SKM-1 (cell line): ENCODE data around the gene LRP1B.
"Not testable (repeated sequence)": the region's sequence is repeated elsewhere in the genome, so short reads cannot be mapped to it uniquely, and the experiment has no call there.

Experiments
- DNase-seq: peaks from one replicate; lab custom pipeline; 2025; ENCODE audit not compliant: unreplicated experiment; lab: John Stamatoyannopoulos, UW

LRP1B gene

DNA sequence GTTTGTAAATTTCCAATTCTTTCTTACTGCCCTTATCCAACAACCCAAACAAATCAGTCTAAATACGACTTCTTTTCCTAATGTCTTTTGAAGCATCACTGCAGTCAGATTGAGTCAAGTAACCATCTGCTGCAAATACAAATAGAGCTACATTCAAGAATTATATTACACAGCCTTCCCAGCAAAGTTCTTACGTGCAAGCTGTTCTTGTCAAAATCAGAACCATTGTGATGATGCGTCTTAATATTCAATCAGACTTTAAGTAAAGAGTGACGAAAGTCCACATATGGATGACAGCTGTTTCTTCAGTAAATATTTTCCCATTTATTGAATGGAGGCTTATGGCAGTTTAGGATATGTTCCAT is 943.8 kb downstream of the LRP1B start:
- DNase-seq, result no peak

DNA sequence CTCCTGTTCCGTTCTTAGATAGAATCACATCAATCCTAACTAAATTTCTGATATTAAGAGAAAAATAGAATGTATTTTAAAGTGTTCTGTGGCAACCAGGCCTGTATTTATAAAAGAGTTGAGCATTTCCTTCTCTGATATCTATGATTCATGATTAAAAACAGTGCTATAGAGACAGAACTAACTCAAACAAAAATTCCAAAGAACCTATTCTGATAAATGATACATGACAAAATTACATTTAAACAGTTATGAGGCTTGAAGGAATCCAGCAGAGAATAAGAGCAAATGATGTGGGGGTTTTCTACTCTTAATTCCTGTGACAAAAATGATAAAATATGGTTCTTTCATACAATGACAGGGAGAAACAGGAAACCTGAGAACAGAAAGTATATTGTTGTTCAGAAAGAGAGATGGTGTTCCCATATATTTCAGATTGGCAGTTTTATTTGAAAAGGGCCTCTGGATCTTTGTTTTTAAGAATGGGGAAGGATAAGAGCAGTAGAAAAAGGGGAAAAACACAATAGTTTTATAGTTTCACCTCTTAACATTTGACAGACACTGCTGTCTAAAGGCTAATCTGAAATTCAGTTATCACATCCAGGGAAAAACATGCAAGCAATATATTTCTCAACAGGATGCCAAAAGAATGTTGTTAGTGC is 944.3 kb downstream of the LRP1B start:
- DNase-seq, result no peak

DNA sequence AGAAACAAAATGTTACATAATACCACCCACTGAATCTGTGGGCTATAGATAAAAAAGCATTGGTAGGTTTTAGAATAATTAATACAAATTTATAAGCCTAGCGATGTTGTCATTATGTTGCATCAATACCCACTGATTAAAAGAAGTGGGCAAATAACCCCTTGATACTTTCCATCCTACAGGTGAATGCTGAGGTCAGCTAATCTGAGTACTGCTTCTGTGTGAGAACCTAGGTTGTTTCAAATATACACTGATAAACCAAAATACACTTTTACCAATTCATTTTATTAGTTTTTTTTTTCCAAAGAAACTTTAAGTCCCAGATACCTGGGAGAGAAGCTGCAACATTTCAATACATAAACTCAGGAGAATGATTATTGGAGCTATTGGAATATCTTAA is 948.6 kb downstream of the LRP1B start:
- no peak for DNase-seq

DNA sequence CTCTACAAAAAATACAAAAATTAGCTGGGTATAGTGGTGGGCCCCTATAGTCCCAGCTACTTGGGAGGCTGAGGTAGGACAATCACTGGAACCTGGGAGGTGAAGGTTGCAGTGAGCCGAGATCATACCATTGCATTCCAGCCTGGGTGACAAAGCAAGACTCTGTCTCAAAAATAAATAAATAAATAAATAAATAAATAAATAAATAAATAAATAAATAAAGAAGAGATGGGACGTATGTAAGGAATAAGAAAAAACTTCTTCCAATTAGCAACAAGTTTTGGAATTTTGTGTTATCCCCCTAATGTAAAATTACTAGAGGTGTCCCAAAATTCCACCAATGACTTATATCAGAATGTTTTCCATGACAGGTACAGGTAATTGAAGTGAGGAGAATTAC is 961.7 kb downstream of the LRP1B start:
- not testable (repeated sequence) for DNase-seq

DNA sequence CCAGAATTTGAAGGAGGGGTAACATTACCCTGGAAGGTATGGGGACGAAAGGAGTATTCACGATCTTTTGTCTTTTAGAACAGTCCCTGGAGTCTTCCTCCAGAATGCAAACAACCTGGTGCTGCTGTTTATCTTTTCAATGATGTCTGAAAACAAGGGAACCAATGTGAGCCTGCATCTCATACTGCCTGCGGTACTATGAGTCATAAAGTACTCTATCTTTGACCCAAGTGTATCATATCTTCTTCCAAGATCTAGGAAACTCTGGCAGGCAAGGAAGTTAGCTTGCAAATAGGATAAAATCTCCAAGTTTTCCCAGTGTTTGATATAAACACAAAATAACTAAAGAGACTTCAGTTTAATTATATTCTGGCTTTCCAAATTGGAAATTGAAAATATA is 968.5 kb downstream of the LRP1B start:
- no peak for DNase-seq

DNA sequence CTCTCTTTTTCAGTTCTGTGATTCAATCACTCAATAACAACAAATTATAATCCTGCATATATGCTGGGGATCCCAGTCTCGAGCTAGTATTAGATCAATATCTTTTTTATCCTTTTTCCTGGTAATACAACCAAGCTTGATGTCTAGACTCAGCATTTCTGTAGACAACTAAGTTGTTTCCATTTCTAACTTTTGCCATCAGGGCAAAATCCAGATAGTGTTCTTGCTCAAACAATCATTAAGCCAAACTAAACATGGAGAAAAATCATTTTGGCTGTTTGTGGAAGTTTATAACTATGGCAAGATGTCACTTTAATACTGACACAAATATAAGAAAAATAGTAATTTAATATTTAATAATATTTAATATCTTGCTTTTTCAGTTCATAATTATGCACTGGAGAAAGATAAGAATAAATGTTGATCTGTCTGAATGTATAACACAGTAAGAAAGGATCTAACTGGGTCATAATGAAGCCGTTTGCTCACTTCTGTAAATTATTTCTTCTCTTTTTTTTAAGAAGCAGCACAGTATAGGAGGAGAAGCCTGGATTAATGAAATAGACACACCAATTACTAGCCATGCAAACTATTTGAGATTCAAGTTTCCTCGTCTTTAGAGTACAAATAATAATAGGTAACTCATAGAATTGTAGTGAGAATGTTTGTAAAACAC is 979.1 kb downstream of the LRP1B start:
- no peak for DNase-seq

DNA sequence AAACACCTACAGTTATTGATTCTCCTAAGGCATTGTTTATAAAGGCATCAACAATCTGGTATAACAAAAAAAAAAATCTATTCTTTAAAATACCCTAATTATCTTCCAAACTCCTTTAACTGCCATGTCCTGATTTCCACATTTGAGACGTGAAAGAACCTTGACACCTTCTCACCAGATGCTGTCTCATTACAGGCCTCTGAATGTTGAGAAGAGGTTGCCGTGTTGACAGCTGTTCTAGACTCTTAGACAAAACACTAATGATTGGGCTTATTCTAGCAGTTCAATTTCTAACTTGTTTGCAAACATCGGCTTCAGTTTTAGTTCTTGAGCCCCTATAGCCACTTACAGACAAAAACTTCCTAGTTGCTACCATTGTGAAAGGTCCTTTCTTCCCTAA is 988.8 kb downstream of the LRP1B start:
- DNase-seq, result no peak

DNA sequence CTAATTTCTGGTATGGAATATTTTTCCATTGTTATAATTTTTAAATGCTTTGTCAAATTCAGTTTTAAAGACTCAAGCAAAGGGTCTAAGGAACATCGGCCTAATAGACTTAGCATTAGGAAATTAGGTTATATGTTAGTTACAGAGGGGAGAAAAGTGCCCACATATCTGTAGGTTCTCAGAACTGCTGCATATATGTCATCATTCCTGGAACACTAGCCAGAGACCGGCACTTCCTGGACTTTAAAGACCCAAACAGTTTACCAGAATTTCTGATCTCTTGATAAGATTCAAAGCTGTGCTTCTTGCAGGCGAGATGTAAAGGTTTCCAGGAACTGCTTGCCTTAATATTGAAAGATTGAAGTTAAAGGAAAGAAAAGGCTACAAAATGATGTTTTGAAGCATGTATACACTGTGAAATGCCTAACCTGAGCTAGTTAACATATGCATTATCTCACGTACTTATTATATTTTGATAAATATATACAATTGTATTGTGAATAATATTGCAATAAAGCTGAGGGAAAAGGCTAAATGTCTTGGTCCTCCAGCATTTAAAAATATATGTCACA is 993.6 kb downstream of the LRP1B start:
- no peak for DNase-seq

DNA sequence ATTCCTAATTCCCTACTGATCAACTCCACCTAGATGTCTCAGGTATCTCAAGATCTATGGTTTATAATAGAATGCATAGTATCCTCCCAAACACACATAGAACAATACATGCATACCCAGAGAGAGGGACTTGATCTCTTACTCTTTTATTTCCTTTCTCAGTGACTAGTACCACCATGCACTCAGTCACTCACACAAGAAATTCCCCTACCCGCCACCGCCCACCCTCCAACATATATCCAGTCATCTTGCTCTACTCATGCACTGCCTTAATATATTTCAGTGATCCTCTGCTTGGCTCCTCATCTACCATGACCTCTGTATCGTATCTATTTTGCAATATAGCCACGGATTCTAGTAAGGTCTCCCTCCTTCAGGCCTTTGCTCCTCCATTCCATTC is 996.9 kb downstream of the LRP1B start:
- no peak for DNase-seq

DNA sequence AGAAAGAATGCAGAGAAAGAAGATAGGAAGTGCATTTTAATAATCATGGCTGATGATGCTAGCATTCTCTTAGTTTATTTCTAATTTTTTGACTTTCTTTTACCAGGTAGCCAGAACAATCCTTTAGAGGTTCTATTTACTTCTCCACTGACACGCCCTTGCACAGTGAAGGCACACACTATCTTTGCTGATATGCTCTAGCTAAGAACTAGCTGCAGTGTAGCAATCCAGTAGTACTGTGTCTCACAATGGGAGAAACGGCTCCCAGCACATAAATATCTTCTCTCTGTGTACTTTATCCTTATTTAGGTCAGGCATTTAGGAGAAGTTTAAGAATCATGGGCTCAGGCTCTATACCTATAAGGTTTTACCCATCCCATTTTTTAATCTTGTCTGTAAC is 1005.4 kb downstream of the LRP1B start:
- DNase-seq, result no peak

DNA sequence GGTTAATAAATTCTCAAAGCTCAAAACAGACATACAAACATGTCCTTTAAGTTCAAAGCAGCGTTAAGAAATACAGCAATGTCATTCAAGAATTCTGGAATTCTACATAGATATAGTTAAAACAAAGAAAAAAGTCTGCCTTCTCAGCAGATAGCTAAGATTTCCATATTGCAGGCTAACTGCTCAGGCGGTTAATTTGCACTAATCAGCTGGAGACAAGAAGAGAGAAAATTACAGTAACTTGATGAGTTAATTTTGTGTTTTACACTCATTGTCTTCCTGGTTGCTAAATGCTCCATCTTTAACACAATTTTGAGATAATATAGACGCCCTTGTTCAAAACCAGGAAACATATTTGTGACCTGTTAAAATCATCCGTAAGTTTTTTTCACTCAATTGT is 1012.0 kb downstream of the LRP1B start:
- DNase-seq, result no peak

DNA sequence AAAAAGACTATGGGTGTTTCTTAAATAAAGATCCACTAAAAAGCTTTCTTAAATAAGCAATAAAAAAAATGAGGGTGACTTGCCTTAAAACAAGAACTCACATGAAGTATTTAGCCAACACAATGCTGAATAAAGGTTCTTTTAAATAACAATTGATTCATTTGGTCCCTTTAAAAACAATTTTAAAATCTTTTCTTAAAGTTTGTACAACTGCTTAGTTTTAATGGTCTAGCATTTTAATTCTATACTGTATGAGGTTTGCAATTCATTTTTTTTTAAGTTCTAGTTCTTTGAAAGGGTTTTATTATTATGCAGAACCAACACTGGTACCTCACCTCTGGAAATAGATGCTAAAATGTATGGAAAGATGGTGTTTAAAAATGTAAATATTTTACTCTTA is 1017.5 kb downstream of the LRP1B start:
- DNase-seq, result no peak

DNA sequence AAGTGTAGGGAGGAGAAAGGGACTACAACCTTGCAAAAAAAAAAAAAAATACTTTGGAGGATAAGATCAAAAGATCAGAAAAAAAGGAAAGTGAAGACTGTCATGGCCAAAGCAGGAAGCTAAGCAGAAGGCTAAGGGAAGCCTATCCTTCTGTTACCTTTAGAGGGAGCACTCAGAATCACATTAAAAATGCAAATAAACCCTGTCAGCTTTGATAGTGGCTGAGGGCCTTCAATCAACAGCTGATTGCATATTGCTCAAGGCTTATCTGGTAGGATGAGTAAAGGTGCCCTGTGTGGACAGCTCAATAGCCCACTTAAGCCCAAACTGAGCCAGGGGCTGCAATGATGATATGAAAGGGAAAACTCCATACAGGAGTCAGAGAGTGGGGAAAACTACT is 1021.2 kb downstream of the LRP1B start:
- DNase-seq, result no peak

DNA sequence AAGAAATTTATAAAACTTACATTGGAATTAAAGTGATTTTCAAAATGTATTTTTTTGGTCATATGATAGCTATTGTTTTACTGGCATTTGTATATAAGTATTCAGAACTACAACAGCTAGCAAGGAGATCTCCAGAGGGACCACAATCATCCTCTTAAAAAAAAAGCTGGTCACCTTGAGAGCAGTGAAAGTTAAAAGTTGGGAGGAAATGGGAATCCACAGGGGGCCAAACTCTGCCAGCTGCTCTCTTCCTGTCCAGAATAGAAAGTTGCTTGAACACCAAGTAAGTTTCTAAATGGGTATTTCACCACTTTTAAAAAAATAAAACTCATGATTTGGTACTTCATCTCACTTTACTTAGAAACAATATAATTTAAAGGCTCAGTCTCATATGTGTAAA is 1025.1 kb downstream of the LRP1B start:
- no peak for DNase-seq

DNA sequence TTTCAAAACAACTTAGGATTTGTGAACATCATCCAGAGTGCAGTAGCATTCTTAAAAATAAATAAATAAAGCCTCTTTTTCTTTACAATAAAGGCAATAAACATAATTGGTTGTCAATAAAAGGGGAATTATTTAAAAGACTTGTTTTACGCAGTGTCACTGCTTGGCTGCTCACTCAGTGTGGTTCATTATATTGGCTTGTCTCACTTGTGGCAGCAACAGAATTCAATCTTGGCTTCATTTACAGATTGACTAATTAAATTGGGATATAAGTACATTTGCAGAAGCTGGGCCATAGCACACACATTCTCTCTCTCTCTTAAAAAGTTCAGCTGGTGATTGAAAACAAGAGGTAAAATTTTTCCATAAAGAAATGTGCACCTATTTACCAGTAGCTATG is 1027.6 kb downstream of the LRP1B start:
- DNase-seq, result no peak

DNA sequence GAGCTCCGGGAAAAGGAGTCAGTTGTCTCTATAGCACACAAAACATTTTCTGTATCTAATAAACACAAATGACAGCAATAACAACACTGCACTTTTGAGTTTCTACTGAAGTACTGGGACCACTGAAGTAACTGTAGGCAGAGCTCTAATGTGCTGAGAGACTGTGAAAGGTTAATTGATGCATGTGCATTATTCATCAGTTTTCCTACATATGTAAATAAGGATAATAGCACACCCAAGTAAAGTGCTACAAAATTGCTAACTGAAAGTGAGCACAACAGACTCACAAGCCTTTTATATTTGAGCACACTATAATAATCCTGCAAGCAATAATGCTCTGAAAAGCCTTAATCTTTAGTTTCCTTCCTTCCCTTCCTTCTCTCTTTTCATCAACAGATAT is 1051.6 kb downstream of the LRP1B start:
- no peak for DNase-seq

DNA sequence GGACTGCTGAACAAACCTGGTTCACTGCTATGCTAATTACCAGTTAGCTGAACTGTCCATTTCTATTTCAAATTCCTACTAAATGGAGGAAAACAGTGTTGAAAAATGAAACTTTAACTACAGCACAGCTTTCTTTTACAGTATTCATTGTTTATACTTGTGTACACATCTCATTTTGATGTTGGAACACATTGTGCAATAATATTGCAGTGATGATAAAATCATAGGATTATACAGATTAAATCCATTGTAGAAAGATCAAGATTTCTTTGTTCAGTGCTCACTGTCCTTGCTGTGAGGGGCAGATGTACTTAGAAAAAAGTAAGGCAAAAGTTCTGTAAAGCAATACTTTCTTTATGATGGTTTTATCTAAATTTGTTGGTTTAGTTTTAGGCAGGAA is 1055.1 kb downstream of the LRP1B start:
- no peak for DNase-seq

DNA sequence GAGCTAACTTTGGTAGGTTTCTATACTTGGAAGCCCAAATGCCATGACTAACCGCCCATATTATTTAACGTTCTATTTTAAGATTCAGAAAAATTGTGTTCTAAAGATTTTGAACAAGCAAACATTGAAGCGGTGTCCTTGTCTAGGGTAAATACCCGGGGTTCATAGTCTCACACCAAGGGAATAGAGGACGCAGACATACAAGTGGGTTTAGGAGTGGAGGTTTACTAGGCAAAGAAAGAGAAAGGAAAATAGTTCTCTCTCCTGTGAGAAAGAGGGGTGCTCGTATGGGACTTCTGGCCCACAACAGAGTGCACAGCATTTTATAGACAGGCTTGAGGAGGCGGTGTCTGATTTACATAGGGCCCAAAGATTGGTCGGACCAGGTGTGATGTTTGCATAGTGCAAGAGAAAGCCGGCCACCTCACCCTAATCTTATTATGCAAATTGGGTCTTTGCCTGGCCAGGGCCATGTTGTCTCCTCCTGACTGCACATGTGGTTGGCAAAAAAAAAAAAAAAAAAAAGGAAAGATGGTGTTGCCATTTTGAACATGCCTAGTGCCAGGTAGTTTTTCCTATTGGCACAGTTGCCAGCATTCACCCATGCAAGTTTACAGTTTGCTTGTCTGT is 1062.6 kb downstream of the LRP1B start:
- DNase-seq, result no peak

DNA sequence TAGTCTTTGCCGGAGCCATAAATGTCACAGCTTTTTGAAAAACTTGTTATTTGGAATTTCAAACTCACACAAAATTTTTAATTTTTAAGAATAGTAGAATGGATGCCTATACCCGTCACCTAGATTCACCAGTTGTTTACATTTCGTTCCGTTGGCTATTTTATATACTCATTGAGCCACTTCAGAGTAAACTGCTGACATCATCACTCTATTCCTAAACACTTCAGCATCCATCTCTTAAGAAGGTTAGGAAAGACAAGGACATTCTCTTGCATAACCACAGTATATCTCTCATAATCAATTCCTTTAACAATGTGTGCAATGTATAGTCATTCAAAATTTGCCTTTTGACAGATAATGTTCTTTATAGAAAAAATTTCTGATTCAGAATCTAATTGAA is 1065.8 kb downstream of the LRP1B start:
- DNase-seq, result no peak

DNA sequence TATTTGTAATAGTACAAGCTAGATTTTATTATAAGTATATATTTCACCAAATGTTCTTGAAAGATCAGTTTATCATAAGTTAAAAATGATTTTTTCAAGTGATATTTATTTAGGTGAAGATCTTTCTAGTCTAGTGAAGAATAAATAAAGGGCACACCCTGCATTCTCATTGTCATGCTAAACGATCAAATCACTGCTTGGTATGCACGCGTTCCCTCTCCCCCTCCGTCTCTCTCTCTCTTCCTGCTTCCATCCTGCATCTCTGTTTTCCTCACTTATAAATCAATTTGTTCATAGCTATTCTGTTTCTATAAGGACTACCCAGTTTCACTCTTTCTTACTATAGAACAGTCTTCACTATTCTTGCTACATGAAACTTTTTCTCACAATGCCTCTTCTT is 1067.4 kb downstream of the LRP1B start:
- DNase-seq, result no peak

DNA sequence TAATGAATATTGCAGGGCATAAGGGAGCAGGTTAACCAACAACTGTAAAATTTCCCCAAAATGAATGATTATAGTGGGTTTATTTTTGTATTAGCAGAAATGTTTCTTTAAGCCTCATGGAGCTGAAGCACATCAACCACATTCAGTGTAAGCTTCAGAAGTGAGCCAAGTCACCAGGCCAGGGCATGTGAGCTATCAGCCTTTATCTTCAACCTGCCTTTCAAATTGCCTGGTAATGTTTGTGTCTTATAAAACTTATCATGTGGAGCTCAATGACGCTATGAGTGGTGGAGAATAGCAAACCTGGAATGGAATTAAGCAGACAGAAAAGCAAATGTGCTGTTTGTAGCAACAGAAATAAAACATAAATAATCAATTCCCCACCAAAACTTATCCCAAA is 1068.4 kb downstream of the LRP1B start:
- DNase-seq, result no peak

DNA sequence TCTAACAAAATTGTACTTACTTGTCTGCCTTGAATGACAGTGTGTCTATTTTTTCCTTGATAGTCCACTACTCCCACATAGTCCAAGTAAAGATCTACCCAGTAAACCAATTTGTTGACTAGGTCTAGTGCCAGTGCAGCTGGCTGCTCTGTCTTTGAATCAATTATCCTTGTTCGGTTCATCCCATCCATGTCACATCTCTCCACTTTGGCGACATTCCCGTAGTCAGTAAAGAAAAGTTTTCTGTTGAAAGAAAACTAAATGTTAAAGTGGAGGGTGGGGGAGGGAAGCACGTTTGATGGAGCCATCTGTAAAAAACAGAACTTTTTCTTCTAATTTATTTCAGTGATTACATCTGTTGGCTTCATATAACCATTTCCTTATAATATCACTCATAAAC is 1068.8 kb downstream of the LRP1B start:
- no peak for DNase-seq
